Activated T-cell treated with anti-CD3 and anti-CD28 coated beads, Interleukin-2, amount 50 U/mL, for 24 hours (primary cell): ENCODE data around the gene MOB3B.

ENCODE experiments used
- DNase-seq: peaks from one replicate; pipeline ENCODE4 v3.0.0-alpha.2; 2020
- H3K27ac Mint-ChIP-seq: 2 replicates; pipeline ENCODE4 v1.8.0; 2020; ENCODE audit warnings: mild to moderate bottlenecking, mixed read lengths
- H3K27me3 Mint-ChIP-seq: 2 replicates; pipeline ENCODE4 v1.8.0; 2020; ENCODE audit warnings: mixed read lengths
- H3K36me3 Mint-ChIP-seq: 2 replicates; pipeline ENCODE4 v1.8.0; 2020; ENCODE audit warnings: low read depth, mixed read lengths
- H3K4me1 Mint-ChIP-seq: 2 replicates; pipeline ENCODE4 v1.8.0; 2020; ENCODE audit warnings: low read depth, mixed read lengths
- H3K4me3 Mint-ChIP-seq: 2 replicates; pipeline ENCODE4 v1.8.0; 2020; ENCODE audit warnings: mild to moderate bottlenecking, moderate library complexity, mixed read lengths
- H3K9me3 Mint-ChIP-seq: 2 replicates; pipeline ENCODE4 v1.8.0; 2020; ENCODE audit warnings: mixed read lengths

The MOB3B gene

GRCh38 chr9:27385606-27386322, 143.8 kb downstream of the MOB3B start:
- Mint-ChIP-seq H3K36me3 (no peaks in the 10 kb centered on the region), H3K4me3 (no peak overlapping the region), H3K27ac (no peak overlapping the region)

DNA sequence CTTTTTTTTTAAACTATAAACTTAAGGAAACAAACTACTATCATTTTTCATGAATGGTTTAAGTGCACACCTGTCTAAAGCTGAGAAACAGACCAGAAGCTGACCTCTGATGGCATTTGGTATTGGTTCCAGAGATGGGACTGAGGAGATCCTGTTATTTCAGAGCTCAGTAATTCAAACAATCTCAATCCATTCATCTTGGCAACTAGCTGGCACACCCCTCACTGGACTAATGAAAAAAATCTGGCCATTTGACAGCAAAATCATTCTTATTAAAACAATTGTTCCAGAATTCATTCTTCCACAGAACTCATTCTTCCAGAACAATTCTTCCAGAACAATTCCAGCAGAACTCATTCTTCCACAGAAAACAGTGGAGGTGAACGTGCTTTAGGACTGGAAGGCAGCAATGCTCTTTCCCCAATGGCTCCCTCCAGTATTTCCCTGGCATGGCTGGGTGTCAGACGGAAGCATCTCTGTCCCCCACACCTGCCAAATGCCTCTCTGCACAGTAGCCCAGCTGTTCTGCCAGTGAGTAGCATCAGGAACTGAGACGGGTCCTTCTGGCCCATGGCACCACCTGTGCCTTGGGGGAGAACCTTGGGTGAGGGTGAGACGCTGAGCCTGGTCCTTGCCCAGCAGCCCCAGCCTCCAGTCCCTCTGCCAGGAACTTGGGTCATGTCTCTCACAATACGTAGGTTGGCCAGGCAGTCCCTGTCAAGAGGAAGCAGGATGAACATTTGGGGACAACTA, 145.2 kb downstream of the MOB3B start:
- no peak for DNase-seq
- Mint-ChIP-seq H3K27me3 (no peaks in the 10 kb centered on the region), H3K36me3 (no peaks in the 10 kb centered on the region), H3K27ac (no peak overlapping the region), H3K9me3 (no peaks in the 10 kb centered on the region), H3K4me3 (no peak overlapping the region), H3K4me1 (peaks cover 1% of the 10 kb centered on the region)

More at GRCh38 chr9:27385606-27386322, 143.8 kb downstream of the MOB3B start:
- H3K4me1 Mint-ChIP-seq, result no peaks in the 10 kb centered on the region
- no peaks in the 10 kb centered on the region for H3K27me3 Mint-ChIP-seq
- H3K9me3 Mint-ChIP-seq, result no peaks in the 10 kb centered on the region
- no peak for DNase-seq

GRCh38 chr9:27383524-27383923, 146.1 kb downstream of the MOB3B start:
- H3K36me3 Mint-ChIP-seq, result no peaks in the 10 kb centered on the region
- no peak overlapping the region for H3K4me3 Mint-ChIP-seq
- no peaks in the 10 kb centered on the region for H3K27me3 Mint-ChIP-seq
- no peak overlapping the region for H3K27ac Mint-ChIP-seq
- DNase-seq, result no peak
- no peaks in the 10 kb centered on the region for H3K9me3 Mint-ChIP-seq
- peaks cover 8% of the 10 kb centered on the region for H3K4me1 Mint-ChIP-seq

GRCh38 chr9:27382975-27383374, 146.6 kb downstream of the MOB3B start:
- H3K27ac Mint-ChIP-seq, result no peak overlapping the region
- H3K4me3 Mint-ChIP-seq, result no peak overlapping the region
- peaks cover 8% of the 10 kb centered on the region for H3K4me1 Mint-ChIP-seq
- H3K36me3 Mint-ChIP-seq, result no peaks in the 10 kb centered on the region
- no peaks in the 10 kb centered on the region for H3K9me3 Mint-ChIP-seq
- DNase-seq, result no peak
- H3K27me3 Mint-ChIP-seq, result no peaks in the 10 kb centered on the region

GRCh38 chr9:27382308-27382707, 147.3 kb downstream of the MOB3B start:
- no peaks in the 10 kb centered on the region for H3K27me3 Mint-ChIP-seq
- peaks cover 8% of the 10 kb centered on the region for H3K4me1 Mint-ChIP-seq
- no peaks in the 10 kb centered on the region for H3K9me3 Mint-ChIP-seq
- no peak for DNase-seq
- no peak overlapping the region for H3K27ac Mint-ChIP-seq
- H3K4me3 Mint-ChIP-seq, result no peak overlapping the region
- H3K36me3 Mint-ChIP-seq, result no peaks in the 10 kb centered on the region

- Mint-ChIP-seq H3K27me3 (no peaks in the 10 kb centered on the region), H3K9me3 (no peaks in the 10 kb centered on the region), H3K27ac (no peak overlapping the region), H3K36me3 (no peaks in the 10 kb centered on the region), H3K4me3 (no peak overlapping the region), H3K4me1 (peaks cover 8% of the 10 kb centered on the region)
- no peak for DNase-seq
These were observed 150.0 kb downstream of the MOB3B start for GRCh38 chr9:27379311-27380251.

DNA sequence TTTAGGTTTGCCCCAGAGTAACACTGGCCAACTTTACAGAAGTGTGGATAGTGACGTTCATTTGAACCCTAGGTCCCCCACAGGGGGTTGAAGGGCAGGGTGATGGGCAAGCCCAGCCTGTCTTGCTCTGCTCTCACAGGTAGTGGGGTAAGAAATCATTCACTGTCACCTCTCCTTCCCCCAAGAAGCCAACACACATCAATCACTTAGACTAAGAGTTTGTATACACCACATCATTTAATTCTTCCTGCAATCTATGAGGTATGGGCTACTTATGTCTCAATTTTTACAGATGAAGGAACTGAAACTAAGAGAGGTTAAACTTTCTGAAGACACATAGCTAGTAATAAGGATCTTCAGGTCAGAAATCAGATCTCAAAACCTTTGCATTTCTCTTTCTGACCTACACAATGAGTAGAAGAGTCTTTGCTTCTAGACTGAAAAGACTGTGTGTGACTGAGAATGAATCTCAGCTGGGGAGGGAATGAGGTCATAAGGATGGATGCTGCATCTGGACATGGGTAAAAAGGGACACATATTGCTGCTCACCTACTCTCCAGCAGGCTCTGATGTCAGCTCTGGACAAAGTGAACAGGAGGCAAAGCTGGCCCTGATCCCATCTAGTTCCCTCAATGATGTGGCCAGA, 151.7 kb downstream of the MOB3B start:
- Mint-ChIP-seq H3K4me1 (peaks cover 8% of the 10 kb centered on the region), H3K27me3 (no peaks in the 10 kb centered on the region), H3K4me3 (no peak overlapping the region), H3K9me3 (no peaks in the 10 kb centered on the region), H3K36me3 (no peaks in the 10 kb centered on the region), H3K27ac (no peak overlapping the region)
- DNase-seq, result no peak

DNA sequence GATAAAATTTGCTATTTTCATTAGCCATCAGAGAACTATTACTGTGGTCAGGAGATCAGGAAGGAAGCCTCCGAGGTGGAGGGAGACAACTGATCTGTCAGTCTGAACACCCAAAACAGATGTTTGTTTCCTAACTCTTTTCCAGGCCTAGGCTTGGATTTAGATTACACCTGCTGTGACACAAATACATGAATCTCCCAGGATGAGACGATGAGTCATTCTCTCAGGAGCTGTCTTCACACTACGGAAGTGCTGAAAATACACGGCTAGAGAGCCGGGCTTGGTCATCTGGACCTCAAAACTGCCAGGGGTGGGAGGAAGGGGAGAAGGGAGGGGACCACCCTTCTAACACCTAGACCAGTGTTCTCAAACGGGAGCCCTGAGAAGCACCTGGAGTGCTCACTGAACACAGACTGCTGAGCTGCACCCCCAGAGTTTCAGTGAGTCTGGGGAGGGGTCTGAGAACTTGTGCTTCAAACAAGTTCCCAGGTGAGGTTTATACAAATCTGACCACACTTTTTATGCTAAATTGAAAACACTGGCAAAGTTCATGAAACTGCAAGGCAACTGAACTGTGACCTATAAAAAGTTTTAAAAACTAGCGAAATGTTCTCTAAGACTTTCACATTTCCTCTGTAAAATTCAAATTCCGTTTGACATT, 152.3 kb downstream of the MOB3B start:
- H3K36me3 Mint-ChIP-seq, result no peaks in the 10 kb centered on the region
- no peak for DNase-seq
- no peaks in the 10 kb centered on the region for H3K27me3 Mint-ChIP-seq
- H3K4me1 Mint-ChIP-seq, result peaks cover 8% of the 10 kb centered on the region
- no peak overlapping the region for H3K27ac Mint-ChIP-seq
- no peaks in the 10 kb centered on the region for H3K9me3 Mint-ChIP-seq
- H3K4me3 Mint-ChIP-seq, result no peak overlapping the region

GRCh38 chr9:27373851-27374250, 155.8 kb downstream of the MOB3B start:
- Mint-ChIP-seq H3K36me3 (no peaks in the 10 kb centered on the region), H3K9me3 (no peaks in the 10 kb centered on the region), H3K27ac (no peak overlapping the region), H3K4me3 (no peak overlapping the region), H3K4me1 (peaks cover 7% of the 10 kb centered on the region), H3K27me3 (no peaks in the 10 kb centered on the region)
- DNase-seq, result no peak

- Mint-ChIP-seq H3K27ac (no peak overlapping the region), H3K9me3 (no peaks in the 10 kb centered on the region), H3K27me3 (peaks cover 7% of the 10 kb centered on the region), H3K4me3 (no peak overlapping the region), H3K4me1 (peaks cover 12% of the 10 kb centered on the region), H3K36me3 (no peaks in the 10 kb centered on the region)
- no peak for DNase-seq
These were observed 157.0 kb downstream of the MOB3B start for GRCh38 chr9:27372615-27373014.

- H3K27ac Mint-ChIP-seq, result no peak overlapping the region
- no peaks in the 10 kb centered on the region for H3K36me3 Mint-ChIP-seq
- no peak for DNase-seq
- H3K9me3 Mint-ChIP-seq, result no peaks in the 10 kb centered on the region
- peaks cover 24% of the 10 kb centered on the region for H3K4me1 Mint-ChIP-seq
- no peak overlapping the region for H3K4me3 Mint-ChIP-seq
- H3K27me3 Mint-ChIP-seq, result peaks cover 7% of the 10 kb centered on the region
These were observed 158.2 kb downstream of the MOB3B start for GRCh38 chr9:27371382-27371781.

DNA sequence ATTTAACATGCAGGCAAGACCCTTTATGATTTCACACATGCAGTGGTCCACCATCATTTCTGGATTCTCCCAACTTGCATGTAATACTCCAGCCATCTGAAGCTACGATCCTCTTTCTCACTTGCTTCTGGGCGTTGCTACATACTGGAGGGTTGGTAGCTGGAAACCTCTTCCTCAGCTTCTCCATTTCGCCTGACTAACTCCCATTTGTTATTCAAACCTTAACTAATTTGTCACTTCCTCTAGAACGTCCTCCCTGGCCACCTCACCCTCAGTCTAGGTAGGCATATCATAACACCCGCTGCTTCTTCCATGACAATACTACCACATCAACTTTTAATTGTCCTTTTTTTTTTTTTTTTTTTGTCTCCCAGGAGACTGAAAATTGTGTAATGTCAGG, 160.0 kb downstream of the MOB3B start:
- Mint-ChIP-seq H3K36me3 (no peaks in the 10 kb centered on the region), H3K4me1 (peaks cover 40% of the 10 kb centered on the region), H3K4me3 (no peak overlapping the region), H3K27me3 (peaks cover 7% of the 10 kb centered on the region), H3K9me3 (no peaks in the 10 kb centered on the region), H3K27ac (no peak overlapping the region)
- no peak for DNase-seq

GRCh38 chr9:27368316-27368985, 161.2 kb downstream of the MOB3B start:
- DNase-seq, result no peak
- H3K4me1 Mint-ChIP-seq, result peaks cover 40% of the 10 kb centered on the region
- no peaks in the 10 kb centered on the region for H3K36me3 Mint-ChIP-seq
- no peak overlapping the region for H3K27ac Mint-ChIP-seq
- H3K27me3 Mint-ChIP-seq, result peaks cover 7% of the 10 kb centered on the region
- no peaks in the 10 kb centered on the region for H3K9me3 Mint-ChIP-seq
- no peak overlapping the region for H3K4me3 Mint-ChIP-seq
